IMR-90 (cell line): ENCODE results near the gene HMG20A. TPM values are rescaled to one million over a fixed set of nuclear protein-coding genes. Genes with fewer than 3 reads are reported as not detected.
A peak's percentile ranks its signal among the peaks of the same experiment; 100 is the strongest.

Experiments used
- ATAC-seq: fragments of 200-7000 bp; cut with Tn5 transposase; 2 replicates; pipeline ENCODE4 v1.9.1; 2020; ENCODE audit warnings: low read depth, mild to moderate bottlenecking, moderate library complexity
- BruUV-seq: library from RNA; stranded (reverse); fragments of 400-500 nt; replicated peaks from 2 replicates; lab custom pipeline; 2021; lab: Mats Ljungman, UMichigan
- CTCF ChIA-PET: fragments of 300-600 bp; formaldehyde crosslinking; extraction: SDS; loops from one replicate; lab custom pipeline; 2021; ENCODE audit warnings: antibody characterized with exemption; lab: Yijun Ruan, JAX
- POLR2A ChIA-PET: fragments of 300-600 bp; sonication (Branson Sonifier 250); formaldehyde crosslinking; loops from one replicate; lab custom pipeline; 2022; ENCODE audit warnings: antibody characterized with exemption; ENCODE audit not compliant: unreplicated experiment; lab: Charles Lee
- DNase-seq: peaks from one replicate; pipeline ENCODE4 v3.0.0; 2013
- H2AFZ ChIP-seq: replicated peaks from 2 replicates; pipeline ENCODE3; 2013; ENCODE audit warnings: low read length, mild to moderate bottlenecking; ENCODE audit not compliant: poor library complexity
- H2AK5ac ChIP-seq: 2 replicates; pipeline ENCODE4 v1.6.1; 2013; ENCODE audit warnings: low read depth, low read length, inconsistent platforms
- H2AK9ac ChIP-seq: replicated peaks from 2 replicates; pipeline ENCODE3; 2013; ENCODE audit warnings: mild to moderate bottlenecking, low read depth, low read length, moderate library complexity; ENCODE audit not compliant: poor library complexity
- H2BK120ac ChIP-seq: 2 replicates; pipeline ENCODE4 v1.6.1; 2013; ENCODE audit warnings: low read depth, low read length, inconsistent platforms
- H2BK15ac ChIP-seq: 3 replicates; pipeline ENCODE4 v1.6.1; 2013; ENCODE audit warnings: low read depth, low read length, inconsistent platforms
- H2BK20ac ChIP-seq: 2 replicates; pipeline ENCODE4 v1.6.1; 2013; ENCODE audit warnings: low read depth, mild to moderate bottlenecking, inconsistent platforms, low read length, moderate library complexity
- H2BK5ac ChIP-seq: 2 replicates; pipeline ENCODE4 v1.6.1; 2013; ENCODE audit warnings: mild to moderate bottlenecking, low read depth, low read length, inconsistent platforms; ENCODE audit not compliant: poor library complexity, severe bottlenecking
- H3K14ac ChIP-seq: replicated peaks from 2 replicates; pipeline ENCODE4 v1.6.1; 2013; ENCODE audit warnings: low read depth, low read length, inconsistent platforms
- H3K18ac ChIP-seq: 2 replicates; pipeline ENCODE4 v1.6.1; 2013; ENCODE audit warnings: low read depth, low read length, control low read depth
- H3K23ac ChIP-seq: 2 replicates; pipeline ENCODE4 v1.6.1; 2013; ENCODE audit warnings: low read depth, low read length, inconsistent platforms
- H3K27ac ChIP-seq: 2 replicates; pipeline ENCODE4 v1.5.1; 2013; ENCODE audit warnings: mild to moderate bottlenecking, control low read depth, low read length; ENCODE audit not compliant: insufficient read depth
- H3K27me3 ChIP-seq: 2 replicates; pipeline ENCODE4 v1.6.1; 2013; ENCODE audit warnings: low read length; ENCODE audit not compliant: control insufficient read depth, insufficient read depth
- H3K36me3 ChIP-seq: 2 replicates; pipeline ENCODE4 v1.6.1; 2013; ENCODE audit warnings: low read length, mixed read lengths; ENCODE audit not compliant: control insufficient read depth, insufficient read depth
- H3K4ac ChIP-seq: 2 replicates; pipeline ENCODE4 v1.6.1; 2013; ENCODE audit warnings: low read depth, low read length, inconsistent platforms
- H3K4me1 ChIP-seq: 2 replicates; pipeline ENCODE4 v1.6.1; 2013; ENCODE audit warnings: low read length, mixed read lengths; ENCODE audit not compliant: control insufficient read depth, insufficient read depth
- H3K4me2 ChIP-seq: 2 replicates; pipeline ENCODE4 v1.6.1; 2013; ENCODE audit warnings: low read depth, mild to moderate bottlenecking, control low read depth, low read length, moderate library complexity
- H3K4me3 ChIP-seq: 2 replicates; pipeline ENCODE4 v1.5.1; 2013; ENCODE audit warnings: low read depth, mild to moderate bottlenecking, control low read depth, low read length, moderate library complexity; ENCODE audit not compliant: insufficient read depth
- H3K56ac ChIP-seq: 2 replicates; pipeline ENCODE4 v1.6.1; 2013; ENCODE audit warnings: low read length, inconsistent platforms; ENCODE audit not compliant: insufficient read depth; ENCODE audit errors: extremely low read depth
- H3K79me1 ChIP-seq, 2 experiments: 2 replicates each; pipeline ENCODE4 v1.6.1; 2013; ENCODE audit warnings: low read length in 2 of 2, inconsistent platforms in 1 of 2, low read depth in 1 of 2
- H3K9ac ChIP-seq: 2 replicates; pipeline ENCODE4 v1.6.1; 2013; ENCODE audit warnings: low read depth, low read length, control low read depth
- H3K9me1 ChIP-seq: 2 replicates; pipeline ENCODE4 v1.6.1; 2013; ENCODE audit warnings: low read length, inconsistent platforms; ENCODE audit not compliant: insufficient read depth
- H3K9me3 ChIP-seq: 2 replicates; pipeline ENCODE4 v1.6.1; 2013; ENCODE audit warnings: low read length; ENCODE audit not compliant: control insufficient read depth, insufficient read depth
- H4K20me1 ChIP-seq: 2 replicates; pipeline ENCODE4 v1.6.1; 2013; ENCODE audit warnings: low read length, inconsistent platforms; ENCODE audit not compliant: insufficient read depth
- H4K5ac ChIP-seq: 2 replicates; pipeline ENCODE4 v1.6.1; 2013; ENCODE audit warnings: mild to moderate bottlenecking, low read depth, low read length, control low read depth
- H4K8ac ChIP-seq, 2 experiments: 2 replicates each; pipeline ENCODE4 v1.6.1; 2013; ENCODE audit warnings: low read depth in 2 of 2, low read length in 2 of 2, control low read depth in 1 of 2, inconsistent platforms in 1 of 2
- H4K91ac ChIP-seq: 2 replicates; pipeline ENCODE4 v1.6.1; 2013; ENCODE audit warnings: low read depth, low read length, inconsistent platforms; ENCODE audit not compliant: insufficient read depth
- BHLHE40 ChIP-seq: fragments of 150-350 bp; IDR thresholded peaks from 2 replicates; pipeline ENCODE4 v1.6.1; 2016; ENCODE audit warnings: mild to moderate bottlenecking, low read depth, low read length
- MAFK ChIP-seq: IDR thresholded peaks from 2 replicates; pipeline ENCODE4 v1.6.1; 2012; ENCODE audit warnings: low read depth, low read length, improper control_type of control experiment
- WGBS, 2 experiments: methylation state at CpG; one replicate each; pipeline versions ENCODE4 v1.1.5 to v1.1.7; 2013; ENCODE audit warnings: missing lambda C conversion rate in 2 of 2; ENCODE audit not compliant: insufficient read length in 1 of 2; ENCODE audit errors: extremely low coverage in 2 of 2; 5-methylcytosine and 5-hydroxymethylcytosine counted together
- dilution Hi-C: fragments of 300-500 bp; cut with HindIII; formaldehyde crosslinking; loops from one replicate; pipeline ENCODE4 v1.14.3; 2018; ENCODE audit warnings: low sequenced_read_pairs; ENCODE audit not compliant: unreplicated experiment
- in situ Hi-C: fragments of 300-500 bp; cut with MboI; formaldehyde crosslinking; loops from 3 replicates; pipeline ENCODE4 v1.14.3; 2019; ENCODE audit warnings: low sequenced_read_pairs, inconsistent platforms, mixed read lengths
- intact Hi-C: fragments of 100-400 bp; cut with micrococcal nuclease; formaldehyde crosslinking; loops from 2 replicates; pipeline ENCODE4 v1.10.0; 2022
- polyA plus RNA-seq, 3 experiments: library from polyadenylated mRNA; depleted of rRNA; stranded (reverse); fragments of >200 nt; gene quantifications; 2 replicates each; pipeline ENCODE4 v1.2.3, GENCODE V29; 2012; ENCODE audit warnings: low replicate concordance in 1 of 3
- total RNA-seq: library from RNA; depleted of rRNA; stranded (reverse); fragments of >200 nt; gene quantifications from 2 replicates; pipeline ENCODE4 v1.2.3, GENCODE V29; 2012
- TF ChIP-seq, protein P1 (sequence below): fragments of 150-350 bp; IDR thresholded peaks from 2 replicates; pipeline ENCODE4 v1.6.1; 2017; ENCODE audit warnings: mild to moderate bottlenecking, antibody characterized with exemption, low read length, low read depth

HMG20A gene
- total and polyA plus RNA-seq, 2 of the 4 experiments (the other 2 are of a cell fraction), result 22.3 to 25.3 TPM

DNA sequence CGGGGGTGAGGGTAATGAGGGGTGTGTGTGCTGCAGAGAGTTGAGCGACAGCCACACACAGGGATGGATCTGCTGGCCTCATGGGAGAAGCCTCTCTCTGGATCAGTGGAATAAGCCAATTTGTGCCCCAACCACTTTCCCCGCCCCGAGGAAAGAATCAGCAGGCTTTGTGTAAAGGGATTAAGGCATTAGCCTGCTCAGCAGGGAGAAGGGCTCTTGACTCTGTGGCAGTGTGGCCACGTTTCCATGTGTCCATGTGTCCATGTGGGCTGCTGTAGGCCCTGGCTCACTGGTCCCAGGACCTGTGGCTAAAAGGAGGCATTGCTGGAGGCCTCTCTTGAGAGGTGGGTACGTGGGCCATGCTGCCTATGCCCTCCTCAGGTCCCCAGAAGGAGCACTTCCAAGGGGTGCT, 104.7 kb downstream of the HMG20A start:
- intact Hi-C loops, result no loop called here
- H3K56ac ChIP-seq, result no peak overlapping the region
- H2BK15ac ChIP-seq, result peak overlapping the region; percentile 33; the same call in 1 of the 3 replicates
- H2BK120ac ChIP-seq, result 0 out of 2 replicates have a peak overlapping the region, but pooled peaks have one; percentile 8
- H3K9me1 ChIP-seq, result peaks cover 16% of the 10 kb centered on the region
- H2AK5ac ChIP-seq, result peak overlapping the region; percentile 59; the same call in 1 of the 2 replicates
- CTCF ChIA-PET, result no interaction called here
- no peak overlapping the region for H3K4me2 ChIP-seq
- no peaks in the 10 kb centered on the region for H3K9me3 ChIP-seq
- H2AK9ac ChIP-seq, result peak overlapping the region; percentile 50
- H4K5ac ChIP-seq, result no peak overlapping the region
- peaks cover 17% of the 10 kb centered on the region for H3K4me1 ChIP-seq
- no peak overlapping the region for H4K91ac ChIP-seq
- no peak overlapping the region for H3K9ac ChIP-seq
- 47% methylated on average over 3 of the region's 6 CpGs; no CpG with 5 or more reads in 1 of the 2 experiments for WGBS, 2 experiments
- H3K79me1 ChIP-seq, result no peaks in the 10 kb centered on the region; a peak in 1 of 4 replicates
- no peak overlapping the region for H2BK5ac ChIP-seq
- H3K36me3 ChIP-seq, result no peaks in the 10 kb centered on the region
- H3K27ac ChIP-seq, result no peak overlapping the region
- POLR2A ChIA-PET, result no interaction called here
- TF ChIP-seq, protein P1, sequence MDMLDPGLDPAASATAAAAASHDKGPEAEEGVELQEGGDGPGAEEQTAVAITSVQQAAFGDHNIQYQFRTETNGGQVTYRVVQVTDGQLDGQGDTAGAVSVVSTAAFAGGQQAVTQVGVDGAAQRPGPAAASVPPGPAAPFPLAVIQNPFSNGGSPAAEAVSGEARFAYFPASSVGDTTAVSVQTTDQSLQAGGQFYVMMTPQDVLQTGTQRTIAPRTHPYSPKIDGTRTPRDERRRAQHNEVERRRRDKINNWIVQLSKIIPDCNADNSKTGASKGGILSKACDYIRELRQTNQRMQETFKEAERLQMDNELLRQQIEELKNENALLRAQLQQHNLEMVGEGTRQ, result no peak
- TF ChIP-seq MAFK (no peak), BHLHE40 (no peak)
- H3K4ac ChIP-seq, result peak overlapping the region; percentile 84
- no peak for DNase-seq
- H4K8ac ChIP-seq, result no peak overlapping the region
- no peak for ATAC-seq
- dilution Hi-C loops, result no loop called here
- in situ Hi-C loops, result no loop called here
- H2AFZ ChIP-seq, result peak overlapping the region; percentile 32
- H3K23ac ChIP-seq, result no peak overlapping the region
- H2BK20ac ChIP-seq, result peak overlapping the region; percentile 45; the same call in 1 of the 2 replicates
- H3K4me3 ChIP-seq, result no peak overlapping the region
- no TSS peak for BruUV-seq
- H3K27me3 ChIP-seq, result no peaks in the 10 kb centered on the region
- no peak overlapping the region for H3K14ac ChIP-seq
- no peaks in the 10 kb centered on the region for H4K20me1 ChIP-seq
- H3K18ac ChIP-seq, result no peak overlapping the region
